Breast epithelium (tissue), 3 donors: Measurements from ENCODE around the gene SYCP2L.

ENCODE experiments used
- POLR2A ChIP-seq: fragments of 450-650 bp; IDR thresholded peaks from one replicate; pipeline ENCODE4 v1.6.1; 2016; ENCODE audit warnings: antibody characterized with exemption, mild to moderate bottlenecking, moderate library complexity
- POLR2AphosphoS5 ChIP-seq, 3 donors: sonication (generic); formaldehyde crosslinking; IDR thresholded peaks; one replicate each; pipeline ENCODE4 v1.6.1; 2017; ENCODE audit warnings: antibody characterized with exemption in 3 of 3
- TF ChIP-seq, protein P1 (sequence below), 3 donors: fragments of 450-650 bp; IDR thresholded peaks; one replicate each; pipeline ENCODE4 v1.5.1; 2016 to 2017; ENCODE audit warnings: antibody characterized with exemption in 3 of 3, mild to moderate bottlenecking in 3 of 3, moderate library complexity in 3 of 3

DNA sequence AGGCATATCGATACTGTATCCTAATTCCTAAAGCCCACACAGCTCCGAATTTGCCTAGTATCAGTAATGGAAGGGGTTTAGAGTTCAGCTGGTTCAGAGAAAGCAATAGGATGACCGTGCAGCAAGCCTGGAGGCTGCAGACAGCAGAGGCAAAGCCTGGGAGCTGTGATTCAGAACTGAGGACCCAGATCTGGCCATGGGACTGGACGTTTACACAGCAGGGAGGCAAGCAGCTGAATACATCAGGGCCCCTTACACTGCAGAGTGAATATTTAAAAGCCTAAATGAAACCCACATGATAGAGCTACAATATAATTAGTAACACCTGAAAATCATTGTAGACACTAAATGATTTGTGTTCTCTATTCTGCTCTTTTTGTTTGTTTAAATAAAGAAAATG is 119.2 kb downstream of the SYCP2L start:
- TF ChIP-seq POLR2AphosphoS5 (IDR thresholded peaks at IDR 0.05) (no peak), POLR2A (no peak)
- TF ChIP-seq, protein P1, sequence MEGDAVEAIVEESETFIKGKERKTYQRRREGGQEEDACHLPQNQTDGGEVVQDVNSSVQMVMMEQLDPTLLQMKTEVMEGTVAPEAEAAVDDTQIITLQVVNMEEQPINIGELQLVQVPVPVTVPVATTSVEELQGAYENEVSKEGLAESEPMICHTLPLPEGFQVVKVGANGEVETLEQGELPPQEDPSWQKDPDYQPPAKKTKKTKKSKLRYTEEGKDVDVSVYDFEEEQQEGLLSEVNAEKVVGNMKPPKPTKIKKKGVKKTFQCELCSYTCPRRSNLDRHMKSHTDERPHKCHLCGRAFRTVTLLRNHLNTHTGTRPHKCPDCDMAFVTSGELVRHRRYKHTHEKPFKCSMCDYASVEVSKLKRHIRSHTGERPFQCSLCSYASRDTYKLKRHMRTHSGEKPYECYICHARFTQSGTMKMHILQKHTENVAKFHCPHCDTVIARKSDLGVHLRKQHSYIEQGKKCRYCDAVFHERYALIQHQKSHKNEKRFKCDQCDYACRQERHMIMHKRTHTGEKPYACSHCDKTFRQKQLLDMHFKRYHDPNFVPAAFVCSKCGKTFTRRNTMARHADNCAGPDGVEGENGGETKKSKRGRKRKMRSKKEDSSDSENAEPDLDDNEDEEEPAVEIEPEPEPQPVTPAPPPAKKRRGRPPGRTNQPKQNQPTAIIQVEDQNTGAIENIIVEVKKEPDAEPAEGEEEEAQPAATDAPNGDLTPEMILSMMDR (IDR thresholded peaks at IDR 0.05), result no peak
